Smooth muscle cell (in vitro differentiated cells): ENCODE measurements around the gene S100PBP. TPM values are rescaled to one million over a fixed set of nuclear protein-coding genes. Genes with fewer than 3 reads are reported as not detected.
A peak's percentile ranks its signal among the peaks of the same experiment; 100 is the strongest.

Experiments
- DNase-seq: peaks from one replicate; lab custom pipeline; 2025; ENCODE audit not compliant: unreplicated experiment; lab: John Stamatoyannopoulos, UW
- H2AFZ ChIP-seq: fragments of 200-600 bp; sonication (generic); 2 replicates; pipeline ENCODE4 v1.6.0; 2016; ENCODE audit warnings: antibody characterized with exemption, low read depth, mild to moderate bottlenecking
- H3F3A ChIP-seq: fragments of 200-600 bp; sonication (generic); 2 replicates; pipeline ENCODE4 v1.6.0; 2017; ENCODE audit warnings: antibody characterized with exemption, low read depth
- H3K27ac ChIP-seq: fragments of 200-600 bp; sonication (generic); 2 replicates; pipeline ENCODE4 v1.5.1; 2016; ENCODE audit warnings: low read depth, mild to moderate bottlenecking
- H3K27me3 ChIP-seq: fragments of 200-600 bp; sonication (generic); 2 replicates; pipeline ENCODE4 v1.6.1; 2016; ENCODE audit warnings: low read depth, mild to moderate bottlenecking
- H3K36me3 ChIP-seq: fragments of 200-600 bp; sonication (generic); 2 replicates; pipeline ENCODE4 v1.5.1; 2016; ENCODE audit warnings: low read depth
- H3K4me1 ChIP-seq: fragments of 200-600 bp; sonication (generic); 2 replicates; pipeline ENCODE4 v1.5.1; 2016; ENCODE audit warnings: low read depth
- H3K4me2 ChIP-seq: fragments of 200-600 bp; sonication (generic); 2 replicates; pipeline ENCODE4 v1.6.0; 2016; ENCODE audit warnings: mild to moderate bottlenecking
- H3K4me3 ChIP-seq: fragments of 200-600 bp; sonication (generic); 2 replicates; pipeline ENCODE4 v1.5.1; 2016; ENCODE audit warnings: mild to moderate bottlenecking
- H3K79me2 ChIP-seq: fragments of 200-600 bp; sonication (generic); 2 replicates; pipeline ENCODE4 v1.6.0; 2016; ENCODE audit warnings: low read depth, mild to moderate bottlenecking
- H3K9ac ChIP-seq: fragments of 200-600 bp; sonication (generic); 2 replicates; pipeline ENCODE4 v1.6.0; 2016; ENCODE audit warnings: low read depth
- H3K9me3 ChIP-seq: fragments of 200-600 bp; sonication (generic); replicated peaks from 2 replicates; pipeline ENCODE4 v1.5.1; 2016; ENCODE audit warnings: low read depth
- H4K20me1 ChIP-seq: fragments of 200-600 bp; sonication (generic); 2 replicates; pipeline ENCODE4 v1.6.0; 2016; ENCODE audit warnings: low read depth
- CTCF ChIP-seq: fragments of 200-600 bp; sonication (generic); IDR thresholded peaks from 2 replicates; pipeline ENCODE4 v1.5.1; 2017; ENCODE audit warnings: borderline replicate concordance, mild to moderate bottlenecking, antibody characterized with exemption; ENCODE audit not compliant: insufficient read depth, poor library complexity, severe bottlenecking
- WGBS: methylation state at CpG from one replicate; pipeline ENCODE4 v1.1.7; 2016; ENCODE audit warnings: low lambda C conversion rate; 5-methylcytosine and 5-hydroxymethylcytosine counted together
- polyA plus RNA-seq: library from polyadenylated mRNA; unstranded; fragments of >200 nt; fragmentation: Nextera tagmentation; extraction: Ambion mirVana; gene quantifications from 2 replicates; pipeline ENCODE4 v1.2.1, GENCODE V29; 2016
- total RNA-seq: library from RNA; depleted of rRNA; stranded (reverse); fragments of >200 nt; gene quantifications from 2 replicates; pipeline ENCODE4 v1.2.3, GENCODE V29; 2014

Gene S100PBP
- total and polyA plus RNA-seq, 2 experiments from 2014 or later = 22.1 to 39.1 TPM

DNA sequence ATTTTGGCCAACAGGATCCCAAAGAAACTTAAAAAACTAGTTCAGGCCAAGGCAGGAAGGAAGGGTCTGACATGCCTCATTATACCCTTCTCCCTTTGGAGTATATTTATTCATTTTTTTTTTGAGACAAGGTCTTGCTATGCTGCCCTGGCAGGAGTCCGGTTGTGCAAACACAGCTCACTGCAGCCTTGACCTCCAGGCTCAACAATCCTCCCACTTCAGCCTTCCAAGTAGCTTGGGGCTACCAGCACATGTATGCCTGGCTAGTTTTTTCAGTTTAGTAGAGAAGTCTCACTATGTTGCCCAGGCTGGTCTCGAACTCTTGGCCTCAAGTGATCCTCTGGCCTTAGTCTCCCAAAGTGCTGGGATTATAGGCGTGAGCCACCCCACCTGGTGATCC, 5.5 kb upstream of the S100PBP start:
- H3K4me1 ChIP-seq = peaks cover 6% of the 10 kb centered on the region
- no peak overlapping the region for H3K4me3 ChIP-seq
- WGBS = 90% methylated on average over 3 of the region's 3 CpGs

DNA sequence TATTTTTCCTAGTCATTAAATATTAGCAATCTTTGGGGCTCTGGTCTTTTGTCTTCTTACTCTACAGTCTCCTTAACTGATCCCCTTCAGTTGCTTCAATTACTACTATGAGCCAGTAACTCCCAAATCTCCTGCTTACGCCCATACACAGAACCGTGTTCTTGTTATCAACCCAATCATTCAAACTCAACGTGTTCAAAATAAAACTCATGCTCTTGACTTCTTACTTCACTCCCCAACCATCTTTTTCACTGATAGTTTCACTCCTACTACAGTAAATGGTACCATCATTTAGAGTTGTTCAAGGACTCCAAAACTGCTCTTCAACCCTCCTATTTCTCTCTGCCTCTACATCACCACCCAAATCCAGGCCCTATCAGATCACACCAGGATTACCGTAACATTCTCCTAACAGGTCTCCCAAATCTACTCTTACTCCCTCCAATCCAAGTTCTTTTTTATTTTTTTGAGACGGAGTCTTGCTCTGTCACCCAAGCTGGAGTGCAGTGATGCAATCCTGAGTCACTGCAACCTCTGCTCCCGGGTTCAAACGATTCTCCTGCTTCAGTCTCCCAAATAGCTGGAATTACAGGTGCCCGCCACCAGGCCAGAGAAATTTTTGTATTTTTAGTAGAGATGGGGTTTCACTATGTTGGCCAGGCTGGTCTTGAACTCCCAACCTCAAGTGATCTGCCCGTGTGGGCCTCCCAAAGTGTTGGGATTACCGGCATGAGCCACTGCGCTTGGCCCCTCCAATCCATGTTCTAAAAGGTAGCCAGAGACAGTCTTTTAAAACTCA, 3.3 kb upstream of the S100PBP start:
- no peak overlapping the region for H3K9ac ChIP-seq

More for the DNA sequence above, 5.5 kb upstream of the S100PBP start:
- TF ChIP-seq CTCF = no peak
- DNase-seq = no peak
- no peaks in the 10 kb centered on the region for H3K9me3 ChIP-seq
- no peaks in the 10 kb centered on the region for H3K27me3 ChIP-seq
- H3K4me2 ChIP-seq = peak overlapping the region; percentile 44
- H3K9ac ChIP-seq = no peak overlapping the region
- H3K79me2 ChIP-seq = peaks cover 95% of the 10 kb centered on the region
- peaks cover 72% of the 10 kb centered on the region for H4K20me1 ChIP-seq
- H3F3A ChIP-seq = peaks cover 11% of the 10 kb centered on the region
- H3K36me3 ChIP-seq = peaks cover 12% of the 10 kb centered on the region
- H3K27ac ChIP-seq = peak overlapping the region; percentile 4
- no peak overlapping the region for H2AFZ ChIP-seq

DNA sequence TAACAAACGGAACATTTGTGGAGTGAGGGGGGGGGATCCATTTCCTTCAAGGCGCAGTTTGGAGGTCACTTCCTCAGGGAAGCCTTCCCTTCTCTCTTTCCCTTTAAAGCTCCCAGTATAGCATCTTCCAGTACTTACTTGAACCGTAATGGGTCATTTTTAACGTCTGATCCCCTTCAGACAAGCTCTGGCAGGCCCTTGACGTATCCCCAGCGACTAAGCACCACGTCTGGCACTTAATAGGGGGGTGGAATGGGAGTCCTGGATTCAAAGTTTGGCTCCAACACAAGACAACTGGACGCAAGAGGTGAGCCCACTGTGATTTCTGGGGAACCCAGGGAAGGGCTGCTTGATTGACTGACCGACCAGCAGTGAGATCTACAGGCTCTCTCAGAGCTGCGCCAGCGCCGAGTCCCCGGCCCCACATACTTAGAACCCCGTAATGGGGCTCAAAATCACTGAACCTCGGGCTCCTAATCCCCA, 736 bp upstream of the S100PBP start:
- H4K20me1 ChIP-seq = peaks cover 49% of the 10 kb centered on the region
- H3K4me2 ChIP-seq = peak overlapping the region; percentile 85
- H3K79me2 ChIP-seq = peaks cover 86% of the 10 kb centered on the region
- H3K9me3 ChIP-seq = no peaks in the 10 kb centered on the region
- DNase-seq = no peak
- H3K9ac ChIP-seq = peak overlapping the region; percentile 99
- peak overlapping the region; percentile 77 for H3K4me3 ChIP-seq
- peak overlapping the region; percentile 98 for H3K27ac ChIP-seq
- H3K27me3 ChIP-seq = no peaks in the 10 kb centered on the region
- peaks cover 6% of the 10 kb centered on the region for H3F3A ChIP-seq
- no peak for TF ChIP-seq CTCF
- H2AFZ ChIP-seq = peak overlapping the region; percentile 46
- H3K4me1 ChIP-seq = peaks cover 18% of the 10 kb centered on the region
- 0% methylated on average over 15 of the region's 15 CpGs for WGBS
- no peaks in the 10 kb centered on the region for H3K36me3 ChIP-seq

More for the DNA sequence above, 3.3 kb upstream of the S100PBP start:
- no peak for TF ChIP-seq CTCF
- peak overlapping the region; percentile 85 for H3K4me2 ChIP-seq
- no peak overlapping the region for H2AFZ ChIP-seq
- H3K4me1 ChIP-seq = peaks cover 13% of the 10 kb centered on the region
- H3F3A ChIP-seq = peaks cover 6% of the 10 kb centered on the region
- peak overlapping the region; percentile 22 for H3K27ac ChIP-seq
- 67% methylated on average over 11 of the region's 11 CpGs for WGBS
- peaks cover 67% of the 10 kb centered on the region for H4K20me1 ChIP-seq
- no peaks in the 10 kb centered on the region for H3K9me3 ChIP-seq
- H3K4me3 ChIP-seq = no peak overlapping the region
- DNase-seq = no peak
- peaks cover 84% of the 10 kb centered on the region for H3K79me2 ChIP-seq
- H3K36me3 ChIP-seq = peaks cover 2% of the 10 kb centered on the region
- H3K27me3 ChIP-seq = no peaks in the 10 kb centered on the region
